GM19395 (cell line): ENCODE results near the gene PAIP2.
"Not testable (repeated sequence)": the region's sequence is repeated elsewhere in the genome, so short reads cannot be mapped to it uniquely, and the experiment has no call there.

Experiments used
- ATAC-seq: cut with Tn5 transposase; IDR thresholded peaks from one replicate; pipeline ENCODE4 v1.9.1; 2021; ENCODE audit warnings: mild to moderate bottlenecking, moderate library complexity; ENCODE audit not compliant: unreplicated experiment

The PAIP2 gene

GRCh38 chr5:139314276-139314675 is 27.4 kb upstream of the PAIP2 start:
- ATAC-seq, result no peak

- no peak for ATAC-seq
Measured at GRCh38 chr5:139315056-139315615, 26.5 kb upstream of the PAIP2 start.

GRCh38 chr5:139335811-139336210 is 5.8 kb upstream of the PAIP2 start:
- ATAC-seq, result no peak

GRCh38 chr5:139340051-139340450 is 1.6 kb upstream of the PAIP2 start:
- no peak for ATAC-seq

- no peak for ATAC-seq
Measured at GRCh38 chr5:139341187-139341688, 416 bp upstream of the PAIP2 start.

- ATAC-seq, result no peak
Measured at GRCh38 chr5:139342423-139342723, 719 bp downstream of the PAIP2 start.

- no peak for ATAC-seq
Measured at GRCh38 chr5:139343476-139343875, 1.8 kb downstream of the PAIP2 start.

- no peak for ATAC-seq
Measured at GRCh38 chr5:139344177-139344576, 2.5 kb downstream of the PAIP2 start.

GRCh38 chr5:139345442-139345841 is 3.8 kb downstream of the PAIP2 start:
- ATAC-seq, result not testable (repeated sequence)

- not testable (repeated sequence) for ATAC-seq
Measured at GRCh38 chr5:139347863-139348262, 6.2 kb downstream of the PAIP2 start.

GRCh38 chr5:139354186-139354585 is 12.5 kb downstream of the PAIP2 start:
- no peak for ATAC-seq

GRCh38 chr5:139355900-139356299 is 14.2 kb downstream of the PAIP2 start:
- not testable (repeated sequence) for ATAC-seq

GRCh38 chr5:139358064-139358463 is 16.4 kb downstream of the PAIP2 start:
- no peak for ATAC-seq

- ATAC-seq, result no peak
Measured at GRCh38 chr5:139360384-139360783, 18.7 kb downstream of the PAIP2 start.

GRCh38 chr5:139361835-139362429 is 20.3 kb downstream of the PAIP2 start:
- ATAC-seq, result no peak

- no peak for ATAC-seq
Measured at GRCh38 chr5:139363937-139364336, 22.3 kb downstream of the PAIP2 start.

GRCh38 chr5:139364466-139364865 is 22.8 kb downstream of the PAIP2 start:
- no peak for ATAC-seq

GRCh38 chr5:139368613-139369012 is 27.0 kb downstream of the PAIP2 start:
- ATAC-seq, result no peak

GRCh38 chr5:139369181-139369580 is 27.5 kb downstream of the PAIP2 start:
- ATAC-seq, result no peak

- ATAC-seq, result no peak
Measured at GRCh38 chr5:139371482-139372435, 30.1 kb downstream of the PAIP2 start.

GRCh38 chr5:139374909-139375308 is 33.3 kb downstream of the PAIP2 start:
- ATAC-seq, result no peak

GRCh38 chr5:139376364-139376763 is 34.7 kb downstream of the PAIP2 start:
- ATAC-seq, result no peak
